ENCODE results near the gene STARD10.

STARD10 gene

GRCh38 chr11:72724851-72725723, 68.8 kb downstream of the STARD10 start:
- peak; percentile 74 for DNase-seq (ENCODE audit: low spot score)

- no peak for DNase-seq (ENCODE audit: low spot score)
These were observed 69.8 kb downstream of the STARD10 start for GRCh38 chr11:72724021-72724551.

- no peak for DNase-seq (ENCODE audit: low spot score)
These were observed 70.3 kb downstream of the STARD10 start for GRCh38 chr11:72723508-72723907.

GRCh38 chr11:72722050-72722748, 71.6 kb downstream of the STARD10 start:
- DNase-seq (ENCODE audit: low spot score): peak; percentile 95

GRCh38 chr11:72721689-72722049, 72.2 kb downstream of the STARD10 start:
- no peak for DNase-seq (ENCODE audit: low spot score)

- DNase-seq (ENCODE audit: low spot score): no peak
These were observed 72.6 kb downstream of the STARD10 start for GRCh38 chr11:72721276-72721675.

GRCh38 chr11:72720784-72721183, 73.1 kb downstream of the STARD10 start:
- no peak for DNase-seq (ENCODE audit: low spot score)

GRCh38 chr11:72720047-72720446, 73.8 kb downstream of the STARD10 start:
- no peak for DNase-seq (ENCODE audit: low spot score)

- no peak for DNase-seq (ENCODE audit: low spot score)
These were observed 74.3 kb downstream of the STARD10 start for GRCh38 chr11:72719551-72719950.

- no peak for DNase-seq (ENCODE audit: low spot score)
These were observed 74.7 kb downstream of the STARD10 start for GRCh38 chr11:72719144-72719543.

GRCh38 chr11:72718101-72718501, 75.7 kb downstream of the STARD10 start:
- no peak for DNase-seq (ENCODE audit: low spot score)

- no peak for DNase-seq (ENCODE audit: low spot score)
These were observed 76.9 kb downstream of the STARD10 start for GRCh38 chr11:72716788-72717435.

- no peak for DNase-seq (ENCODE audit: low spot score)
These were observed 77.6 kb downstream of the STARD10 start for GRCh38 chr11:72716290-72716689.

GRCh38 chr11:72712841-72713240, 81.0 kb downstream of the STARD10 start:
- no peak for DNase-seq (ENCODE audit: low spot score)

GRCh38 chr11:72712168-72712751, 81.6 kb downstream of the STARD10 start:
- no peak for DNase-seq (ENCODE audit: low spot score)

GRCh38 chr11:72711141-72711540, 82.7 kb downstream of the STARD10 start:
- DNase-seq (ENCODE audit: low spot score): no peak

GRCh38 chr11:72710278-72710677, 83.6 kb downstream of the STARD10 start:
- no peak for DNase-seq (ENCODE audit: low spot score)

- no peak for DNase-seq (ENCODE audit: low spot score)
These were observed 84.2 kb downstream of the STARD10 start for GRCh38 chr11:72709478-72710238.

- no peak for DNase-seq (ENCODE audit: low spot score)
These were observed 86.8 kb downstream of the STARD10 start for GRCh38 chr11:72707032-72707431.

- no peak for DNase-seq (ENCODE audit: low spot score)
These were observed 87.3 kb downstream of the STARD10 start for GRCh38 chr11:72706579-72706978.

Data from AG20443 (cell line).